IPS-11a (cell line): Measurements from ENCODE around the gene DIRAS3.
"Not testable (repeated sequence)": the region's sequence is repeated elsewhere in the genome, so short reads cannot be mapped to it uniquely, and the experiment has no call there.

Source experiments
- H3K4me3 ChIP-seq: one replicate; pipeline ENCODE4 v1.5.1; 2013; ENCODE audit warnings: low read depth, low read length, control low read depth

Gene DIRAS3, protein sequence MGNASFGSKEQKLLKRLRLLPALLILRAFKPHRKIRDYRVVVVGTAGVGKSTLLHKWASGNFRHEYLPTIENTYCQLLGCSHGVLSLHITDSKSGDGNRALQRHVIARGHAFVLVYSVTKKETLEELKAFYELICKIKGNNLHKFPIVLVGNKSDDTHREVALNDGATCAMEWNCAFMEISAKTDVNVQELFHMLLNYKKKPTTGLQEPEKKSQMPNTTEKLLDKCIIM

GRCh38 chr1:68049941-68050878 is at the start of gene DIRAS3:
Gene DIRAS3, minus strand, starts transcription at chr1:68050627. Its CDS starts 3,330 bp downstream, at chr1:68047297.
- H3K4me3 ChIP-seq = peak within 1 kb of the TSS; percentile 24

DNA sequence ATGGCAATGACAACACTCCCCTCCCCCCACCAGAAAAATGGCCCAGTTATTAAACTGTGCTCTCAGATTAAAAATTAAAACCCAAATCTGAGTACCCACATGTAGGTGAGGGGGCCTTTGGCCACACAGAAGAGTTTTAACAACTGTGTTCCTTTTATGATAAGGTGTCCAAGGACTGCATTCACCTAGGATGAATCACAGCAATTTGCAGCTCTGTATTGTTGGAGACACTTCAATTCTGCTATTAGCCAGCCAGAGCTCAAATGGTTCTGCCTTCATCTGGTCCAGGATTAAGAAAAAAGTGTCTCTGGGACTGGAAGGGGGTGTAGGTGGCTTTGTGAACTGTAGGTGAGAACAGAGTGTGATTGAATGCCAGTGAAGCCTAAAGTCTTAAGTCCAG is 43.3 kb upstream of the DIRAS3 start:
- no peak overlapping the region for H3K4me3 ChIP-seq

DNA sequence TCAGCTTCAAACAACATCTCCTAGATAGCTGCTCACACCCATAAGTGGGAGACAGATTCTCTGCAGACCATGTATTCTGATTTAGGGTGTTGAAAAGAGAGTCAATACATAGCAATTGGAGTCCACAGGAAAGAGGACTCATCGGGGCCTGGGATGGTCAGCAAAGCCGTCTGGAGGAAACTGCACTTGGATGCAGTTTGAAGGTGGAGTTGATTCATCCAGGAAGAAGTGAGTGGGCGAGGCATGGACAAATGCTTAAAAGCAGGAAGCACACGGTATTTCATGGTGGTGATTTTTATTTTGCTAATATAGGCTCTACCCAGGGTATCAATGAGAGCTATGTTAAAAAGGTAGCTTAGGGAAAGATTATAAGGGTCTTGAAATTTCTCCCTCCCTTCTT is 36.8 kb upstream of the DIRAS3 start:
- H3K4me3 ChIP-seq = no peak overlapping the region

GRCh38 chr1:68085752-68086151 is 35.3 kb upstream of the DIRAS3 start:
- H3K4me3 ChIP-seq = no peak overlapping the region

DNA sequence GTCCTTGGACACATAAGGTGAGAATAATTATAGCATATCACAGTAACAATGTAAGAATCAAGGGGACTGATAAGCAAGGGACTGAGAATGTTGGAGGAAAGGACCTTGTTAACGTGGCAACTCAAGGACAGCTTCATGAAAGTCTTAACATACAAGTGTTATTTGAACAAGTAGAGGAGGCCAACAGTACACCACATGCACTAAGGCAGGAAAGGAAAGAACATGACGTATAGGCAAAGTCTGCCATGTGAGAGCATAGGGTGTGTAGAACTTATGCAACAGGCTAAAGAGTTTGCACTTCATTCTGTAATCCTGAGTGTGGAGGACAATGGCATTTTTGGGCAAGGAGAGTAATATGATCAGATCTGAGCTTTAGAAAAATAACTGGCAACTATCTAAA is 33.3 kb upstream of the DIRAS3 start:
- H3K4me3 ChIP-seq = no peak overlapping the region

DNA sequence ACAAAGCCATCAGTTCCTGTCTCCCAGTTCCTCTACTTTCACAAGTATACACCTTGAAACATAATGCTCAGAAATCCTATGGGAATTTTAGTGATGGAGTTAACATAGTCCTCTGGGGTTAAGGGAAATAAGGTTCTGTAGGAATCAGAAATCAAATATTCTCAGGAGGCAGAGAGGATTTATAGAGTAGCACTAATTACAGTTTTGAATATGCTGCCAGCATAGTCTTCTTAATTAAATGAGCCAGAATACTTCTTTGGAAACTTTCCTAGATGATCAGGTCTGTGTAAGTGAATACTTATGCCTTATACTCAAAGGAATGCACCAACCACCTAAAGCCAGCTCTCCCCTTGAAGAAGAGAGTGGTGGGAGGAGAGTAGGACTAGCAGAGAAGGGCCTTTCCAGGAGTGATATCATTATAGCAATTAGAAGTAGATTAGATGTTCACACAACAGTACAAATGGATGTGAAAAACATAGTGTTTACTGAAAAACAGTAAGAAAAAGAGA is 31.4 kb upstream of the DIRAS3 start:
- no peak overlapping the region for H3K4me3 ChIP-seq

- H3K4me3 ChIP-seq = no peak overlapping the region
Observed at GRCh38 chr1:68078647-68079046, 28.2 kb upstream of the DIRAS3 start.

DNA sequence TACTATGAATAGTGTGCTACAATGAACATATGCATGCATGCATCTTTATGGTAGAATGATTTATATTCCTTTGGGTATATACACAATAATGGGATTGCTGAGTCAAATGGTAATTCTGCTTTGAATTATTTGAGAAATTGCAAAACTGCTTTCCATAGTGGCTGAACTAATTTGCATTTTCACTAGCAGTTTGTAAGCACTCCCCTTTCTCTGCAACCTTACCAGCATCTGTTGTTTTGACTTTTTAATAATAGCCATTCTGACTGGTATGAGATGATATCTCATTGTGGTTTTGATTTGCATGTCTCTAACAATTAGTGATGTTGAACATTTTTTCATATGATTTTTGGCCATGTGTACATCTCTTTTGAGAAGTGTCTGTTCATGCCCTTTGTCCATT is 24.0 kb upstream of the DIRAS3 start:
- H3K4me3 ChIP-seq = no peak overlapping the region

GRCh38 chr1:68065766-68066165 is 15.3 kb upstream of the DIRAS3 start:
- no peak overlapping the region for H3K4me3 ChIP-seq

DNA sequence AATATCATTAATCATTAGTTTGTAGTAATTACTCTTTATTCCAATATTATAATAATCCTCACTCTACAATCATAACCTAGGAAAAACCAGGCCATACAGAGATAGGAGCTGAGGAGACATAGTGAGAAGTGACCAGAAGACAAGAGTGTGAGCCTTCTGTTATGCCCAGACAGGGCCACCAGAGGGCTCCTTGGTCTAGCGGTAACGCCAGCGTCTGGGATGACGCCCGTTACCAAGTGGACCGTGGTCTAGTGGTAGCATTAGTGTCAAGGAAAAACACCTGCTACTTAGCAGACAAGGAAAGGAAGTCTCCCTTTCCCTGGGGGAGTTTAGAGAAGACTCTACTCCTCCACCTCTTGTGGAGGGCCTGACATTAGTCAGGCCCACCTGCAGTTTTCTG is 7.6 kb upstream of the DIRAS3 start:
- H3K4me3 ChIP-seq = not testable (repeated sequence)

- H3K4me3 ChIP-seq = no peak overlapping the region
Observed at GRCh38 chr1:68057564-68057963, 7.1 kb upstream of the DIRAS3 start.

DNA sequence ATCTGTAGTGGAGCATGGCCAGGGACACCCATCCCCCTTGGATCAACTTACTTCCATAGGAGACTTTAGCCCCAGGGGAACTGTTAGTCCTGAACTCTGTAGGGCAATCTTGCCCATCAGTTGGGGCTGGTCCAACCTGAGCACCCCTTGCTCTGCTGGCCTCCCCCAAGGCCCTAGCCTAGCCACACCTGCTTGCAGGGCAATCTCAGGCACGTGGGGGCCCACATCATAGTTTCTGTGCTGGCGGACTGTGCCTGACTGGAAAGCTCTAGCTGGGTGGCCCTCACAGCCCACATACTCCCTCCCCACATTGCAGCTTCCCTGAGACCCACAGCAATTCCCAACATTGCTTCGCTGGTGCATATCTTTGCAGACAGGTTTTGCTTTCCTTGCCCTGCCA is 6.6 kb upstream of the DIRAS3 start:
- no peak overlapping the region for H3K4me3 ChIP-seq

DNA sequence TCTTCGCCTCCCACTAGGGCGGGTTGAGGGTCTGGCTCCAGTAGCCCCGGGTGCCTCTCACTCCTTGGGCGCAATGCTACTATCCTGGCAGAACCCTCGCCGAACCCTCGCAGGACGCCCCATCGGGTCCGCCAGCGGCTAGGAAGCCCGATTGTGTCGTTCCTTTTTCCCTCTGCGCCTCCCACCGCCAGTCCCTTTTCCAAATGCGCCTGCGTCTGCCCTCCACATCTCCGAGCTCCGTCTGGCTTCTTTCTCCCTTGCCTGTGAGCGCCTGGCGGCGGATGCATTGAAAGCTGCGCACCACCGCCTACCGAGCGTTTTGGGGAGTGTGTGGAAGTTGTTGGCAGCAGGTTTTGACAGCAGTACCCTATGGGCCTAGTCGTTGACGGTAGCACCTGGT is 1.0 kb upstream of the DIRAS3 start:
- H3K4me3 ChIP-seq = no peak overlapping the region

- H3K4me3 ChIP-seq = no peak overlapping the region
Observed at GRCh38 chr1:68047659-68048026, 2.8 kb downstream of the DIRAS3 start.

- no peak overlapping the region for H3K4me3 ChIP-seq
Observed at GRCh38 chr1:68046885-68047658, 3.4 kb downstream of the DIRAS3 start.

GRCh38 chr1:68046423-68046822 is 4.0 kb downstream of the DIRAS3 start:
- H3K4me3 ChIP-seq = no peak overlapping the region

GRCh38 chr1:68045511-68046180 is 4.8 kb downstream of the DIRAS3 start:
- H3K4me3 ChIP-seq = no peak overlapping the region

DNA sequence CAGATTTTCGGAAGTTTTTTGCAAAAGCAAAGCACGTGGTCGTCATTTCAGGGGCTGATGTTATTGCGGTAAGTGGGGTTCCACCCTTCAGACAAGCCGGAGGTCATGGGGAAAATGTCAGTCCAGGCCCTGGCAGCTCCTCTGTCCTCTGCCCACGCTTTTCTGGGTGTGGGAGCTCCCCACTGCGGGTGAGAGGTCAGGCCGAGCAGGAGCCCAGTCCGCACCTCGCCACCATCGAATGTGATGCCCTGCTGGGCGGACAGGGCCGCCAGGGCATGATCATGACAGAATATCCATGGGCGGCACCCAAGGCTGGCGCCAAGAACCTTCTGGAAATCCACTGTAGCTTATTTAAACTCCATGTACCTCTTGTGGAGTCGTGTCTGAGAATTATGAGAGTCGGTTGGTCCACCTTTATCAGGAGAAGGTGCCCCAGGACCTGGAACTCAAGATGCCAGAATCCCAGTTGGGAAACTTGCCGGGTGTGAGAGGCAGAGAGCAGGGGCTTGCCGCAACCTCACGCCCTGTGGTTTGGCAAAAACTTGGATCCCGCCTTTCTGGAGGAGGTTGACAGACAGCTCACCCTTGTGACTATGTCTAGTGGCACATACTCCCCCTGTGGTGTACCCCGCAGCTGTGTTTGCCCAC is 6.9 kb downstream of the DIRAS3 start:
- H3K4me3 ChIP-seq = no peak overlapping the region

GRCh38 chr1:68036946-68037345 is 13.5 kb downstream of the DIRAS3 start:
- H3K4me3 ChIP-seq = no peak overlapping the region

- H3K4me3 ChIP-seq = no peak overlapping the region
Observed at GRCh38 chr1:68029444-68029843, 21.0 kb downstream of the DIRAS3 start.
